GM18861 (cell line): ENCODE measurements around the gene IL10.
A peak's percentile ranks its signal among the peaks of the same experiment; 100 is the strongest.
"Not testable (repeated sequence)": the region's sequence is repeated elsewhere in the genome, so short reads cannot be mapped to it uniquely, and the experiment has no call there.

Experiments
- ATAC-seq: cut with Tn5 transposase; IDR thresholded peaks from one replicate; pipeline ENCODE4 v1.9.1; 2021; ENCODE audit not compliant: unreplicated experiment

Gene IL10

GRCh38 chr1:206768472-206769303 lies 3.6 kb downstream of the IL10 start:
- ATAC-seq: no peak

GRCh38 chr1:206766251-206766856 lies 5.9 kb downstream of the IL10 start:
- ATAC-seq: no peak

GRCh38 chr1:206765771-206766170 lies 6.5 kb downstream of the IL10 start:
- not testable (repeated sequence) for ATAC-seq

- ATAC-seq: not testable (repeated sequence)
Measured at GRCh38 chr1:206762741-206763364, 9.4 kb downstream of the IL10 start.

GRCh38 chr1:206761159-206761768 lies 11.0 kb downstream of the IL10 start:
- ATAC-seq: no peak

- ATAC-seq: no peak
Measured at GRCh38 chr1:206760590-206760989, 11.7 kb downstream of the IL10 start.

GRCh38 chr1:206757524-206758266 lies 14.6 kb downstream of the IL10 start:
- ATAC-seq: no peak

- ATAC-seq: no peak
Measured at GRCh38 chr1:206754011-206754410, 18.3 kb downstream of the IL10 start.

GRCh38 chr1:206753141-206753540 lies 19.2 kb downstream of the IL10 start:
- ATAC-seq: no peak

GRCh38 chr1:206752481-206752880 lies 19.8 kb downstream of the IL10 start:
- no peak for ATAC-seq

- ATAC-seq: no peak
Measured at GRCh38 chr1:206751891-206752290, 20.4 kb downstream of the IL10 start.

GRCh38 chr1:206748348-206749030 lies 23.8 kb downstream of the IL10 start:
- ATAC-seq: no peak

GRCh38 chr1:206745301-206745700 lies 27.0 kb downstream of the IL10 start:
- ATAC-seq: no peak

GRCh38 chr1:206744683-206745082 lies 27.6 kb downstream of the IL10 start:
- ATAC-seq: no peak

- ATAC-seq: no peak
Measured at GRCh38 chr1:206742719-206743383, 29.4 kb downstream of the IL10 start.

- ATAC-seq: no peak
Measured at GRCh38 chr1:206741142-206741701, 31.1 kb downstream of the IL10 start.

GRCh38 chr1:206739411-206740076 lies 32.8 kb downstream of the IL10 start:
- peak; percentile 79 for ATAC-seq

GRCh38 chr1:206738370-206739366 lies 33.6 kb downstream of the IL10 start:
- ATAC-seq: no peak
